ENCODE data around the gene DNAJC1. TPM values are rescaled to one million over a fixed set of nuclear protein-coding genes. Genes with fewer than 3 reads are reported as not detected.

The DNAJC1 gene
- total and polyA plus RNA-seq, 7 donors = 9.9 to 135 (median 51.9) TPM

DNA sequence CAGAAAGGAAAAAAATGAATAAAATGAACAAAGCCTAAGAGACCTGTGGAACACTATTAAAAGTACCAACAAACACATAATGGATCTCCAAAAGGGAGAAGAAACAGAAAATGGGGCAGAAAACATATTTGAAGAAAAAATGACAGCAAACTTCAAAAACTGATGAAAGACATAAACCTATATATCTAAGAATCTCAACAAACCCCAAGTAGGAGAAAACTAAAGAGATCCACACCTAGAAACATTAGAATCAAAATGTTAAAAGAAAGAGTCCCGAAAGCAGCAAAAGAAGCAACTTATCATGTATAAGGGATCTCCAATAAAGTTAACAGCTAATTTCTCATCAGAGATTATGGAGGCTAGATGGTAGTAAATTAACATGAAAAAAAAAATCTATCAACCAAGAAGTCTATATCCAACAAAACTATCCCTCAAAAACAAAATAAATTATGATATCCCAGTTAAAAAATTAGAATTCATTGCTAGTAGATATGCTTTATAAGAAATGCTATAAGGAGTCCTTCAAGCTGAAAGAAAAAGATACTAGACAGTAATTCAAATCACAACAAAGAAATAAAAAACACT is 68.0 kb downstream of the DNAJC1 start:
- H3K9me3 ChIP-seq = peaks cover 0 to 7% (median 3%) of the 10 kb centered on the region in 4 donors
- H3K27me3 ChIP-seq = no peaks in the 10 kb centered on the region
- 97 to 98% methylated on average over 1 of the region's 1 CpG for whole genome bisulfite sequencing, 2 donors
- no peak overlapping the region for H3K27ac ChIP-seq
- intact Hi-C loops (cut with DNase I) = no loop called here
- no peak for DNase-seq
- H3K4me1 ChIP-seq = no peaks in the 10 kb centered on the region
- no peak overlapping the region for H3K4me3 ChIP-seq
- no peaks in the 10 kb centered on the region for H3K36me3 ChIP-seq
- TF ChIP-seq, protein P1, sequence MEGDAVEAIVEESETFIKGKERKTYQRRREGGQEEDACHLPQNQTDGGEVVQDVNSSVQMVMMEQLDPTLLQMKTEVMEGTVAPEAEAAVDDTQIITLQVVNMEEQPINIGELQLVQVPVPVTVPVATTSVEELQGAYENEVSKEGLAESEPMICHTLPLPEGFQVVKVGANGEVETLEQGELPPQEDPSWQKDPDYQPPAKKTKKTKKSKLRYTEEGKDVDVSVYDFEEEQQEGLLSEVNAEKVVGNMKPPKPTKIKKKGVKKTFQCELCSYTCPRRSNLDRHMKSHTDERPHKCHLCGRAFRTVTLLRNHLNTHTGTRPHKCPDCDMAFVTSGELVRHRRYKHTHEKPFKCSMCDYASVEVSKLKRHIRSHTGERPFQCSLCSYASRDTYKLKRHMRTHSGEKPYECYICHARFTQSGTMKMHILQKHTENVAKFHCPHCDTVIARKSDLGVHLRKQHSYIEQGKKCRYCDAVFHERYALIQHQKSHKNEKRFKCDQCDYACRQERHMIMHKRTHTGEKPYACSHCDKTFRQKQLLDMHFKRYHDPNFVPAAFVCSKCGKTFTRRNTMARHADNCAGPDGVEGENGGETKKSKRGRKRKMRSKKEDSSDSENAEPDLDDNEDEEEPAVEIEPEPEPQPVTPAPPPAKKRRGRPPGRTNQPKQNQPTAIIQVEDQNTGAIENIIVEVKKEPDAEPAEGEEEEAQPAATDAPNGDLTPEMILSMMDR (IDR thresholded peaks at IDR 0.05) = no peak
- no peak for TF ChIP-seq EP300 (IDR thresholded peaks at IDR 0.05)
- no peak for TF ChIP-seq POLR2A (IDR thresholded peaks at IDR 0.05)
- no peak for TF ChIP-seq POLR2AphosphoS5 (IDR thresholded peaks at IDR 0.05)

DNA sequence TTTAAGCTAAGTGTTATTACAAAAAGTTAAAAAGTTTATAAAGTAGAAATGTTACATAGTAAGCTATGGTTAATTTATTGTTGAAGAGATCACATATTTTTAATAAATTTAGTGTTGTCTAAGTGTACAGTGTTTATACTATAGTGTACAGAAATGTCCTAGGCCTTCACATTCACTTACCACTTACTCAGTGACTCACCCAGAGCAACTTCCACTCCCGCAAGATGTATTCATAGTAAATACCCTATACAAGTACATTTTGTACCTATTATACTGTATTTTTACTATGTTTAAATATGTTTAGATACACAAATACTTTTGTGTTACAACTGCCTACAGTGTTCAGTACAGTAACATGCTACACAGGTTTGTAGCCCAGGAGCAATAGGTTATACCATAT is 69.2 kb downstream of the DNAJC1 start:
- WGBS, 2 donors = 90 to 98% methylated on average over 1 of the region's 1 CpG
- H3K27me3 ChIP-seq = no peaks in the 10 kb centered on the region

GRCh38 chr10:21929070-21929469 is 74.5 kb downstream of the DNAJC1 start:
- Histone ChIP-seq H3K27me3 (no peaks in the 10 kb centered on the region), H3K4me3 (no peak overlapping the region), H3K4me1 (peaks cover 0 to 15% (median 7%) of the 10 kb centered on the region in 4 donors), H3K9me3 (no peaks in the 10 kb centered on the region), H3K27ac (no peak overlapping the region), H3K36me3 (no peaks in the 10 kb centered on the region)
- TF ChIP-seq, protein P1 (IDR thresholded peaks at IDR 0.05) = no peak
- TF ChIP-seq EP300 (IDR thresholded peaks at IDR 0.05) (no peak), POLR2A (IDR thresholded peaks at IDR 0.05) (no peak), POLR2AphosphoS5 (IDR thresholded peaks at IDR 0.05) (no peak)
- WGBS, 2 donors = 89 to 97% methylated on average over 2 of the region's 2 CpGs
- intact Hi-C loops (cut with DNase I) = no loop called here
- DNase-seq = no peak

More for the DNA sequence above, 69.2 kb downstream of the DNAJC1 start:
- peaks cover 0 to 7% (median 3%) of the 10 kb centered on the region in 4 donors for H3K9me3 ChIP-seq
- H3K4me3 ChIP-seq = no peak overlapping the region
- H3K4me1 ChIP-seq = no peaks in the 10 kb centered on the region
- no peak for DNase-seq
- intact Hi-C loops (cut with DNase I) = no loop called here
- H3K36me3 ChIP-seq = no peaks in the 10 kb centered on the region
- no peak overlapping the region for H3K27ac ChIP-seq
- TF ChIP-seq, protein P1 (IDR thresholded peaks at IDR 0.05) = no peak
- TF ChIP-seq EP300 (IDR thresholded peaks at IDR 0.05) = no peak
- no peak for TF ChIP-seq POLR2A (IDR thresholded peaks at IDR 0.05)
- no peak for TF ChIP-seq POLR2AphosphoS5 (IDR thresholded peaks at IDR 0.05)

DNA sequence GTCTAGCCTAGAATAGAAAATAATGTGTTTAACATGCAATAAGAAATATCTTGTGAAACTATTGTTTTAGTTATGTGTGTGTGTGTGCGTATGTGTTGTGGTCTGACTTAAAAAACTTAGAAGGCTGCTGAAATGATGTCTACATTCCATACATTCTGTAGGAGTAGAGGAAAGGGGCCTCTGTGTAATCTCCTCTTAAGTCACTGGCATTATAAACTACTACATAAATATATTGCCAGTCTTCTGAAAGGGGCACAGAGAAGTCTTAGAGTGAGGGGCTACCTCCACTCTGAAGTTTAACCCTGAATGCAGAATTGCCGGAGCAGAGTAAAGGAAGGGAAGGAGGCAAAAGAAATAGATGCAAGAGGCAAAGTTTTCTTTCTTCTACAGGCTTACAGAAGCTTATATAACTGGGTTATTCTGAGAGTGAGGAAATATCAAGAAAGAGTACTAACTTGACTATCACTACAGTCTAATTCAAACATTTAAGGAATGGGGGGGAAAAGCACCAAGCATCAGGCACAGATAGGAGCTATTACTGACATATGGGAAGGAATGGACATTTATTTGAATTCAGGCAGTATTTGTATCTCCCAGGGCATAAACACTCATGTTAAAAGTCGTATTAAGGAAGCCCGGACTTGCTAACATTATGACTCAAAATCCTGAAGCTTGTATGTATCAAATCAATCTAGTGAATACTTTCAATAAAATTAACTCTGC is 75.7 kb downstream of the DNAJC1 start:
- intact Hi-C loops (cut with DNase I) = no loop called here
- peaks cover 0 to 15% (median 7%) of the 10 kb centered on the region in 4 donors for H3K4me1 ChIP-seq
- 91 to 93% methylated on average over 4 of the region's 4 CpGs for WGBS, 2 donors
- H3K36me3 ChIP-seq = no peaks in the 10 kb centered on the region
- no peak for TF ChIP-seq POLR2A (IDR thresholded peaks at IDR 0.05)
- no peak for TF ChIP-seq POLR2AphosphoS5 (IDR thresholded peaks at IDR 0.05)
- TF ChIP-seq, protein P1 (IDR thresholded peaks at IDR 0.05) = no peak
- TF ChIP-seq EP300 (IDR thresholded peaks at IDR 0.05) = no peak
- H3K27me3 ChIP-seq = no peaks in the 10 kb centered on the region
- H3K27ac ChIP-seq = no peak overlapping the region
- DNase-seq = no peak
- no peak overlapping the region for H3K4me3 ChIP-seq
- no peaks in the 10 kb centered on the region for H3K9me3 ChIP-seq

Measured in sigmoid colon (tissue), 7 donors.